Measurements from ENCODE around the gene RNU6-7.

Gene RNU6-7

GRCh38 chr14:32205984-32206383 is 4.1 kb downstream of the RNU6-7 start:
- DNase-seq: no peak

GRCh38 chr14:32206552-32206951 is 4.7 kb downstream of the RNU6-7 start:
- DNase-seq: no peak

- DNase-seq: no peak
Measured at GRCh38 chr14:32208490-32208889, 6.6 kb downstream of the RNU6-7 start.

GRCh38 chr14:32209471-32209870 is 7.6 kb downstream of the RNU6-7 start:
- no peak for DNase-seq

GRCh38 chr14:32211068-32211404 is 9.2 kb downstream of the RNU6-7 start:
- DNase-seq: no peak

- no peak for DNase-seq
Measured at GRCh38 chr14:32212833-32213232, 11.0 kb downstream of the RNU6-7 start.

- DNase-seq: no peak
Measured at GRCh38 chr14:32217301-32217700, 15.5 kb downstream of the RNU6-7 start.

- no peak for DNase-seq
Measured at GRCh38 chr14:32224737-32225377, 23.0 kb downstream of the RNU6-7 start.

- no peak for DNase-seq
Measured at GRCh38 chr14:32225378-32225920, 23.6 kb downstream of the RNU6-7 start.

- DNase-seq: no peak
Measured at GRCh38 chr14:32226056-32226455, 24.2 kb downstream of the RNU6-7 start.

- DNase-seq: no peak
Measured at GRCh38 chr14:32230181-32230580, 28.3 kb downstream of the RNU6-7 start.

- no peak for DNase-seq
Measured at GRCh38 chr14:32230695-32231280, 28.9 kb downstream of the RNU6-7 start.

- DNase-seq: no peak
Measured at GRCh38 chr14:32232481-32232880, 30.6 kb downstream of the RNU6-7 start.

GRCh38 chr14:32233260-32233659 is 31.4 kb downstream of the RNU6-7 start:
- no peak for DNase-seq

- DNase-seq: no peak
Measured at GRCh38 chr14:32244404-32244803, 42.6 kb downstream of the RNU6-7 start.

GRCh38 chr14:32246751-32247150 is 44.9 kb downstream of the RNU6-7 start:
- DNase-seq: no peak

GRCh38 chr14:32249371-32249770 is 47.5 kb downstream of the RNU6-7 start:
- no peak for DNase-seq

GRCh38 chr14:32249780-32250179 is 47.9 kb downstream of the RNU6-7 start:
- DNase-seq: no peak

GRCh38 chr14:32250681-32251080 is 48.8 kb downstream of the RNU6-7 start:
- no peak for DNase-seq

- DNase-seq: no peak
Measured at GRCh38 chr14:32251530-32251929, 49.7 kb downstream of the RNU6-7 start.

Data from effector CD4-positive, alpha-beta T cell (primary cell).